NT2/D1 (cell line): ENCODE data around the gene LRIG1.

Experiments
- DNase-seq: peaks from one replicate; pipeline ENCODE4 v3.0.0-alpha.2; 2011; ENCODE audit warnings: low read depth, low spot score
- H3K27me3 ChIP-seq: 2 replicates; pipeline ENCODE4 v1.6.0; 2011; ENCODE audit warnings: mild to moderate bottlenecking; ENCODE audit not compliant: insufficient read length, insufficient read depth
- H3K36me3 ChIP-seq: 2 replicates; pipeline ENCODE4 v1.6.1; 2011; ENCODE audit warnings: mild to moderate bottlenecking, low read length, mixed read lengths; ENCODE audit not compliant: insufficient read depth, insufficient read length
- H3K4me1 ChIP-seq: 2 replicates; pipeline ENCODE4 v1.5.1; 2011; ENCODE audit not compliant: insufficient read depth, insufficient read length
- H3K4me3 ChIP-seq: 2 replicates; pipeline ENCODE4 v1.5.1; 2011; ENCODE audit warnings: low read depth; ENCODE audit not compliant: insufficient read length
- H3K9ac ChIP-seq: 2 replicates; pipeline ENCODE4 v1.6.0; 2011; ENCODE audit warnings: low read depth; ENCODE audit not compliant: insufficient read length
- H3K9me3 ChIP-seq: 2 replicates; pipeline ENCODE4 v1.5.1; 2011; ENCODE audit warnings: mild to moderate bottlenecking, low read length; ENCODE audit not compliant: insufficient read depth
- SUZ12 ChIP-seq: IDR thresholded peaks from 2 replicates; pipeline ENCODE4 v1.6.1; 2011; ENCODE audit not compliant: insufficient read length, insufficient read depth; ENCODE audit errors: extremely low read depth
- YY1 ChIP-seq: IDR thresholded peaks from 2 replicates; pipeline ENCODE4 v1.6.1; 2011; ENCODE audit not compliant: insufficient read length, insufficient read depth
- ZNF274 ChIP-seq: IDR thresholded peaks from 2 replicates; pipeline ENCODE4 v1.6.1; 2011; ENCODE audit warnings: mild to moderate bottlenecking, low read depth, low read length

Gene LRIG1

DNA sequence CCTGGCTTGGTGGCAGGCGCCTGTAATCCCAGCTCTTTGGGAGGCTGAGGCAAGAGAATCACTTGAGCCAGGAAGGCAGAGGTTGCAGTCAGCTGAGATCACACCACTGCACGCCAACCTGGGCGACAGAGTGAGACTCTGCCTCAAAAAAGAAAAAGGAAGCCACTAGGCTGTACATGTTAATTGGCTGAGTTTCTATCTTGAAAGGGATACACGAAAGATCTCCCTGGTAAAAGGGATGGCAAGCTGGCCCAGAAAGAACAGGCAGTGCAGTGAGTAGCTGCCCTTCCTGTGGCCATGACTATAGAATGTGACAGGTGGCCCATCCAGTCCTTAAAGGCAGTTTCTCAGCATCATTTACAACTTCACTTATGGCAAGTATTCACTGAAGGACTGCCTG lies 12.3 kb downstream of the LRIG1 start:
- Histone ChIP-seq H3K27me3 (no peaks in the 10 kb centered on the region), H3K9me3 (0 out of 2 replicates have a peak, but pooled peaks cover 10% of the 10 kb centered on the region), H3K36me3 (no peaks in the 10 kb centered on the region), H3K4me3 (no peak overlapping the region), H3K9ac (no peak overlapping the region), H3K4me1 (peaks cover 2% of the 10 kb centered on the region)
- DNase-seq: no peak
- TF ChIP-seq SUZ12 (no peak), YY1 (no peak), ZNF274 (no peak)

DNA sequence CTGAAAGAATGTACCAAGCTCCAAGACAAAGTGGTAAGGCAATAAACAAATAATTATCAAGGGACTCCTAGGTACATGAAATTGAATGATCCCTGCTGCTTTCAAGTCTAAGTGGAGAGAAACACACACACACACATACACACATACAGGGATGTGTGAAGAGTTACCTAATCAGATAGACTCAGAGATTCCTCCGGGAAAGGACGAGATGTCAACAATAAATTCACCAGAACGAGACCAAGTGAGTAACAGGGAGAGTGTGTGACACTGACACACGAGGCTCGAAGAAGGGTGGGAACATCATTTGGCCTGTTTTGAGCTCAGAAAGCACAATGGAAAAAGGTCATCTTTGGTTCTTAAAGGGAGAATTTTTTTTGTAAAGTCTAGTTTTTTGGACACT lies 13.4 kb downstream of the LRIG1 start:
- TF ChIP-seq YY1: no peak
- TF ChIP-seq SUZ12: no peak
- TF ChIP-seq ZNF274: no peak
- no peak overlapping the region for H3K9ac ChIP-seq
- DNase-seq: no peak
- H3K9me3 ChIP-seq: 0 out of 2 replicates have a peak, but pooled peaks cover 10% of the 10 kb centered on the region
- H3K27me3 ChIP-seq: no peaks in the 10 kb centered on the region
- H3K4me3 ChIP-seq: no peak overlapping the region
- peaks cover 2% of the 10 kb centered on the region for H3K4me1 ChIP-seq
- H3K36me3 ChIP-seq: no peaks in the 10 kb centered on the region

DNA sequence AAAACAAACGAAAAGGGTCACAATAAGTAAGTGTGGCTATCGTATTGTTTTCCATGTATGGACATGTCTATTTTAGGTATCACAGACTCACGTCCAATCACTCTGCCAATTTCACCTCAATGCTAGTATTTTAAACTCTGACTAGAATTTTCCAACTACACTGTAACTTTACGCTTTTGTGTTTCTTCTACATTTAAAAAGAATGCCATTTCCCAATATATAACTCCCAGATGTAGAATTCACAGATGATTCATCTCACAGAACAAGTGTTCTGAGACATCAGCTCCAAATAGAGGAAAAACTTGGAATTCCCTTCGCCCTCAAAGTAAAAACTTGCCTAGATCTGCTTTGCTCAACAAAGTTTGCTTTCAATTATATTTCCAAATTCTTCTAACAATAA lies 14.2 kb downstream of the LRIG1 start:
- no peaks in the 10 kb centered on the region for H3K36me3 ChIP-seq
- H3K4me1 ChIP-seq: peaks cover 2% of the 10 kb centered on the region
- TF ChIP-seq YY1 (no peak), SUZ12 (no peak), ZNF274 (no peak)
- no peak overlapping the region for H3K4me3 ChIP-seq
- H3K27me3 ChIP-seq: no peaks in the 10 kb centered on the region
- 0 out of 2 replicates have a peak, but pooled peaks cover 10% of the 10 kb centered on the region for H3K9me3 ChIP-seq
- no peak for DNase-seq
- no peak overlapping the region for H3K9ac ChIP-seq

DNA sequence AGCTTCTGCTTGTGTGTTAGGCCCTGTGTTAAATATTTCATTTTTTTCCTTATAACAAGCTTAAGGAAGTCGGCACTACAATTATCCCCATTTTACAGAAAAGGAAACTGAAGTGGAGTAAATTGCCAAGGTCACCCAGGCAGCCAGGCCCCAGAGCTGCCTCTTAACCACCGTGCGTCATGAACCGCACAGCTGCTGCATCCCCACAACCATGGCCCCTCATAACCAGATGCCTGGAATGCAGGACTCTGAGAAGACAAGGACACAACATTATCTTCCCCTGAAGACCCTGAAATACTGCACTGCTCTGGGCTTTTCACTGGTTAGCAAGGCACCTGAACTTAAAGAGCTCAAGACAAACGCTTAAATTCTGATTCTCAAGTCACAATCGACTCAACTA lies 14.6 kb downstream of the LRIG1 start:
- no peak for TF ChIP-seq YY1
- TF ChIP-seq SUZ12: no peak
- no peak for TF ChIP-seq ZNF274
- Histone ChIP-seq H3K4me1 (peaks cover 2% of the 10 kb centered on the region), H3K4me3 (no peak overlapping the region), H3K27me3 (no peaks in the 10 kb centered on the region), H3K36me3 (no peaks in the 10 kb centered on the region), H3K9me3 (0 out of 2 replicates have a peak, but pooled peaks cover 10% of the 10 kb centered on the region), H3K9ac (no peak overlapping the region)
- no peak for DNase-seq

DNA sequence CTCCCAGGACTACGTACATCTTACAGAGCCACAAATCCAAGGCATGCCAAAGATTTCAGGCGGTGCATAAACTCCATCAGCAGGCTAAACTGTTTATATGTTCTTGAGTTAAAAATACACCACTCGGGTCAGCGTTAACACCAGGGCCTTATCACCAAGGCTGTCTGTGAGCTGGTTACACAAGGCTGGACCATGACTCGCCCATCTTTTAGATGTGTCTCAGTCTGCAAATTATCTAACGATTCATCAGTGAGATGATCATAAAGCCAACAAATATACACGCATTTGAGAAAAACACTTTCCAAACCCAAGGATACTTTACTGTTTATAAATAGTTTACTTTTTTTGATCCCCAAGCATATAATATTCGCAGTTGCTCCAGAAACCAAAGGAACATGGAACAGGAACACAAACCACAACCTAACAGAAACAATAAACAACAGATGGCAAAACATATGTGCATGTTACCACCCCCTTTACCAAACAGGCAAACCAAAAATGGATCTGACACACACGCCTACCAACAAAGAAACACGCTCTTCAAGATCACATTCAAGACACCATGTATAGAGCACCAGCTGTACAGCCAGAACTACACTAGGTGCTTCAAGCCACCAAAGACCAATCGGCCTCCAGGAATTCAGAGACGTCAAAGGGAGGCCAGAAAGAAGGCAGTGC lies 15.4 kb downstream of the LRIG1 start:
- no peaks in the 10 kb centered on the region for H3K36me3 ChIP-seq
- TF ChIP-seq YY1 (no peak), ZNF274 (no peak), SUZ12 (no peak)
- H3K27me3 ChIP-seq: no peaks in the 10 kb centered on the region
- peaks cover 2% of the 10 kb centered on the region for H3K4me1 ChIP-seq
- H3K4me3 ChIP-seq: no peak overlapping the region
- H3K9ac ChIP-seq: no peak overlapping the region
- 0 out of 2 replicates have a peak, but pooled peaks cover 6% of the 10 kb centered on the region for H3K9me3 ChIP-seq
- no peak for DNase-seq

DNA sequence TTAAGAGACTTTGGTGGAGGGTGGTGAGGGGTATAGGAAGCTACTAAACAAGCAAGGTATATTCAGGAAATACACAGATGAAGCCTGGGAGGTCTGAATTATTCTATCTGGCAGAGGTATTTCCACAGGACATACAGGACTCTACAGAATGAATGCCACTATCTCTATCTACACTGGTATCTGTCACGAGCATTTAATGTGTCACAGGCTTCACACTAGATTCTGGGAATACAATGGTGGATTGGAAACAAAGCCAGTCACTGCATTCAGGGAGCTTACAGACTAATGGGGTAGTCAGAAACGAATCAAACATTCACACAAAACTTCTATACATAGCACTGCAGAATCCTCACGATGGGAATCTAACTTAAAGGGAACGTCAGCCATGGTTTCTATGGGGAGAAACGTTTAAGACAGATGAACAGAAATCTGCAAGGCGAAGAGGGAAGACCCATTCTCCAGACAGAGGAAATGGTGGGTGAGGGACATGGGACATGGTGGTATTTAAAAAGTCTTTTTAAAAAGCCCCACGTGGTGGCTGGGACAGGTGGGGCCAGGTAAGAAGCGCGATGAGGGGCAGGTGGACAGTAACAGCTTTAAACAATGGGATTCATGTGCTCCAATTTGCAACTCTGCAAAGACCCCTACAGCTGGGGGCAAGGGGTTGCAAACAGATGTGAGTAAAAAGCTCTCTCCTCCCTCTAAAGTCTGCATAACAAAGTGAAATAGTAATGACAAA lies 16.5 kb downstream of the LRIG1 start:
- no peaks in the 10 kb centered on the region for H3K27me3 ChIP-seq
- H3K9me3 ChIP-seq: no peaks in the 10 kb centered on the region
- TF ChIP-seq ZNF274 (no peak), YY1 (no peak), SUZ12 (no peak)
- no peak overlapping the region for H3K4me3 ChIP-seq
- peaks cover 2% of the 10 kb centered on the region for H3K4me1 ChIP-seq
- H3K36me3 ChIP-seq: no peaks in the 10 kb centered on the region
- no peak overlapping the region for H3K9ac ChIP-seq
- DNase-seq: no peak

DNA sequence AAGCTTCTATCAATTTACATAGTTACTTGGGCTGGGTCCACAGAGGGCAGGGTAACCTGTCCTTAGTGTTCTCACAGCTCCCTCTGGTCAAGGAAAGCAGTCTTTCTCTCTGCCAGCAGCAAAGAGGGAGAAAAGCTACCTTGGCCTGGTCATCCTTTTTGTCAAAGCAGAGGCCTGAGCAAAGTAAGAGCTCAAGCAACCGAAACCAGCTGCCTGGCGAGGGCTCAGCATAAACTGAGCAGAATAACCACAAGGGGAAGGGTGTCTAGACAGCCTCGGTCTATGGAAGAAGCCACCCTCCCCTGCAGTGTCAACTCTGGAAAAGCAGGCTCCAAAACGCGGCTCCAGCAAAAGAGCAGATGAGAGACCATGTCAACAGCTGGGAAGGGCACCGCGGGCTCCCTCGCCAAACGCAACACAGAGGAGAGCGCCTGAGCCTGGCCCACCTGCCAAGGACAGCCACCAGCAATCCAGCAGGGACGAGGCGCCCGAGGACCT lies 17.4 kb downstream of the LRIG1 start:
- no peak for DNase-seq
- Histone ChIP-seq H3K4me1 (peaks cover 5% of the 10 kb centered on the region), H3K9ac (no peak overlapping the region), H3K9me3 (no peaks in the 10 kb centered on the region), H3K36me3 (no peaks in the 10 kb centered on the region), H3K4me3 (no peak overlapping the region), H3K27me3 (no peaks in the 10 kb centered on the region)
- TF ChIP-seq SUZ12 (no peak), ZNF274 (no peak), YY1 (no peak)
